GM21447 (cell line): ENCODE measurements around the gene ITPR1.
"Not testable (repeated sequence)": the region's sequence is repeated elsewhere in the genome, so short reads cannot be mapped to it uniquely, and the experiment has no call there.

Experiments used
- ATAC-seq: cut with Tn5 transposase; IDR thresholded peaks from one replicate; pipeline ENCODE4 v1.9.1; 2021; ENCODE audit not compliant: unreplicated experiment

ITPR1 gene

DNA sequence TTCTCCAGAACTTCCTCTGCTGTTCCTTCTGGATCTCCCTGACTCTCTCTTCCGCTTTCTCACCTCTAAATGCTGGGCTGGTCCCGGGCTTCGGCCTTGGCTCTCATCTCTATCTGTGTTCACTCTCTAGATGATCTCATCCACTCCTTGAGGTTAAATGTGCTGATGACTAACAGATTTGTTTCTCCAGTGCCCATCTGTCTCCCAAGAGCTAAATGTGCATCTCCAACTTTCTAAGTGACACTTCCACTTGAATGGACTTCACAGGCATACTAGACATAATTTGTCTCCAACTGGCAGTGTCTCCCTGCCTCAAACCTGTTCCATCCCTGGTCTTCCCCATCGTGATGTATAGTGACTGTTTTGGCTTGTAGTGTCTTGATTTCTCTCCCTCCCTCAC, 95.3 kb downstream of the ITPR1 start:
- ATAC-seq: no peak

DNA sequence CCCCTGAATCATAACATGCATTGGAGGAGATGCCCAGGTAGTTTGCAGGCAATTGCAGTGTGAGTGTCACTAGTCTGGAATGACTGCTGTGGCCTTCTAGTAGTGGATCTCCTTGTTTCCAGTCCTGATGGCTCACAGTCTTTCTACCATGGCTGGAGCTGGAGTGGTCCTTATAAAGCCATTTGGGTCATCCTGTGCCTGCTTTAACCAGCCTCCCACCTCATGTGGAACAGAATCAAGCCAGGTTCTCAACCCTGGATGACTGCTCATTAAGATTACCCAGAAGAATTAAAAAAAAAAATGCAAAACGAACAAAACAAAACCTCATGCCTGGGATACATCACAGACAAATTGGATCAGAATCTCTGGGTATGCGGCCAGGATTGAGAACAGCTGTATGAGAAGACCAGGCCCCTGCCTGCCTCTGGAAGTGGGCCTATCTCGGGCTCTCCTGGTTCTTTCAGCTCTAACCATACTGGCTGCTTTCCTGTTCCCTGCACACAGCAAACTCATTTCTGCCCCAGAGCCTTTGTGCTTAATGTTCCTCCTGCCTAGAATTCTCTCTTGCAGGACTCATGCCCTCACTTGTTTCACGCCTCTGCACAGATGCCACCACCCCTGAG, 96.4 kb downstream of the ITPR1 start:
- ATAC-seq: no peak

DNA sequence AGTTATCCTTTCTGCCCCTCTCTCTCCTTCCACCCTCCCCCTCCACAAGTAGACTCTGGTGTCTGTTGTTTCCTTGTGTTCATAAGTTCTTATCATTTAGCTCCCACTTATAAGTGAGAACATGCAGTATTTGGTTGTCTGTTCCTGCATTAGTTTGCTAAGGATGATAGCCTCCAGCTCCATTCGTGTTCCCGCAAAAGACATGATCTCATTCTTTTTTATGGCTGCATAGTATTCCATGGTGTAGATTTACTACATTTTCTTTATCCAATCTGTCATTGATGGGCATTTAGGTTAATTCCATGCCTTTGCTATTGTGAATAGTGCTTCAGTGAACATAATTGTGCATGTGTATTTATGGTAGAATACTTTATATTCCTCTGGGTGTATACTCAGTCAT, 97.7 kb downstream of the ITPR1 start:
- not testable (repeated sequence) for ATAC-seq

DNA sequence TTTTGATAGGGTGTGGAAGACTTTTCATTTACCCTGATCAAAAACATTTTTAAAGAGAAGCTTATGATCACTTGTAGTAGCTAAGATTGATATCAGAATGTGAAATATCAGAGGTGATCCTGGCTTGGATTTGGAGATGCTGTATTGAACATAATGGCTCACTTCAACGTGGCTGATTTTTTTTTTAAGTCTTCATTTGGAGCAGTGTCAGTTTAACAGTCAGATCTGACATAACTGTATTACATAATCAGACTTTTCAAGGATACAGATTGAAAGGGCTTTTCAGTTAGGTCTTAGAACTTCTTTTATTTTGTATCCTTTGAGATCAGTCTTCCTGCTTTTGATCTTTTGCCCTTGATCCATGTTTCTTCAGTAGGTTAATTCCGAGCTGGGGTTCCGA, 98.5 kb downstream of the ITPR1 start:
- no peak for ATAC-seq

GRCh38 chr3:4593014-4593413, 99.9 kb downstream of the ITPR1 start:
- ATAC-seq: no peak

DNA sequence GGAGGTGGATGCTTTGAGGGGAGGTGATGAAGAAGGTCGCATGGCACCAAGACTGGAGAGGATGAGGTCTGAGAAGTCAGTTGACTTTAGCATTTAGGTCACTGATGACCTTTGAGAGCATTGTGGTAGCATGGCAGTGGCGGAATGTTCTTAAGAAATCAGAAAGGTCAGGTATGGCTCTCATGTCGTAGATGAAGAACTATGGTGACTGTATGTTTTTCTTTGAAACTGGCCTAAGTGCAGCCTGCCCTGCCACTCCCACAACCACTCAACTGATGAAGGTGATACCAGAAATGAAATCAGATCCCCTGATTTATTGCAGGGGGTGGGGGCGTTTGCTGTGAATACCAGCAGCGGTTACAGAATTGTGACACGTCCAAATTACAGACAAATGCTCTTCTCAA, 102.6 kb downstream of the ITPR1 start:
- no peak for ATAC-seq

DNA sequence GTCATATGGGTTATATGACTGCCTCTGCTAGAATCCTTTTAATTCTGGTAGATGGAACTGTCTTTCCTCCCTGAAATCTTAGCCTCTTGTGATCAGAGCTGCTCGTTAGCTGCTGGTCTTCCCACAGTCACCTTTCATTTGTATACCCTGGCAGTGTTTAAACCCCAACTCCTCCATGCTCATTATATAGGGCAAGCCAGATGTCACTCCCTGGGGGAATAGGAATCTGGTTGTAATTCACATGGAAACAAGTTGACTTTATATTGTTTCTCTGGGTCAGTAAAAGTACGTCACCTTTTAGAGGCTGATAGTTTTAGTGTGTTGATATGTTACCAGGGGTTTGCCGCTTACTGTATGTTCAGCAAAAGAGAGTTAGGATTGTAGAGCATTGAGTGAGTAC, 103.5 kb downstream of the ITPR1 start:
- ATAC-seq: no peak

DNA sequence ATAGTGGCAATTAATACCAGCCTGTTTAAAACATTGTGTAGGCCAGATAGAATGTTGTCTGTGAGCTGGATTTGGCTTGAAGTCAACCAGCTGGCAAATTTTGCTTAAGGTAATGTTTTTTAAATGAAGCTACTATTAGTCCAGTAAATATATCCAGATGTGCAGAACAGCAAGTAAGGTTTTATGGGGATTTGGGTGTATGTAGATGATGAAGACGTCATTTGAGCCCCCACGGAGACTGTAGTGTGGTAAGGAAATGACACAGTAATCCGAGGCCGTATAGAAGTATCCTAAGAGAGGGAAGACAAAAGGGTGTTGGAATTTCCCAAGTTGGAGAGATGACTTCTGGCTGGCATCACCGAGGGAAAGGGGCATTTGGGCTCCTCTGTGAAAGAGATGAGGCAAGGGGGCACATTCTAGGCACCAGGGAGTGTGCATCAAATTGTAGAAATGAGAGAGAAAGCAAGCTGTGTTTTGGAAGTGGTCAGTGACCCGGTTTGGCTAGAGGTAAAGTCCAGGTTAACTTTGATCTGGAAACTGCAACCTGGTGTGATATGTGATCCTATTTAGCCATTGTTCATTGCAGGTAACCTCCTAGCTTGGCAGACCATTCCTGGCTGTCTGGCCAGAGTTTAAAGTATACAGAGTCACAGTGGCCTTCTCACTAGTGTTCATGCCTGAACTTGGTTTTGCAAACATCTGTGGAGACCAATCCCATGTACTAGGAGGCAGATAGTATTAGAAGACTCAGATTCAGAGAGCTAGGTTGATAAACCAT, 104.2 kb downstream of the ITPR1 start:
- no peak for ATAC-seq

DNA sequence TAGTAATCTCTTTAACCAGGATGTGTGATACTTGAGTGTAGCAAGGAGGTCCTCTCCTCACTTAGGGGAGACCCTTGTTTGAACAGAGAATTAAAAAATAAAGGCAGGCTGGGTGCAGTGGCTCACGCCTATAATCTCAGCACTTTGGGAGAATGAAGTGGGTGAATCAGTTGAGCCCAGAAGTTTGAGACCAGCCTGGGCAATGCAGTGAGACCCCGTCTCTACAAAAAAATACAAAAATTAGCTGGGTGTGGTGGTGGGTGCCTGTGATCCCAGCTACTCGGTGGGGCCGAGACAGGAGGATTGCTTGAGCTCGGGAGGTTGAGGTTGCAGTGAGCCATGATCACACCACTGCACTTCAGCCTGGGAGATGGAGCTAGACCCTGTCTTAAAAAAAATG, 105.1 kb downstream of the ITPR1 start:
- not testable (repeated sequence) for ATAC-seq

DNA sequence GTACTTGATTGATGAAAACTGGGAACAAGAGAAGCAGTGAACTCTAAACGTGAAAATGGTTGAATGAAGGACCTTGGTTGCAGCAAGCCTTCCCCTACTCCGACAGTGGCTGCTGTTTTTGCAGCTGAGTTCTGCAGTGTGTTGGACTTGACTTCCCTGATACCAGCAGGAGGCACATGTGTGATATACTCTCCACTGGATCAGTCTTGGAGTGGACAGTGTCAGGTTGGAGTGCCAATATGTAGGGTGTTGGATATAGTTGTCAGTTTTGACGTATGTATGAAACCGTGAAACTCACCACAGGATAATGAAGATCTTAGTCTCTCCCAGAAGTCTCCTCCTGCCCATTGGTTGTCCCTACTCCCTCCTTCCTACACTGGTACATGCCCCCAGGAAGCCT, 106.5 kb downstream of the ITPR1 start:
- ATAC-seq: no peak

GRCh38 chr3:4600493-4600892, 107.3 kb downstream of the ITPR1 start:
- ATAC-seq: no peak

GRCh38 chr3:4601892-4602291, 108.7 kb downstream of the ITPR1 start:
- no peak for ATAC-seq

GRCh38 chr3:4604693-4605092, 111.5 kb downstream of the ITPR1 start:
- ATAC-seq: no peak

DNA sequence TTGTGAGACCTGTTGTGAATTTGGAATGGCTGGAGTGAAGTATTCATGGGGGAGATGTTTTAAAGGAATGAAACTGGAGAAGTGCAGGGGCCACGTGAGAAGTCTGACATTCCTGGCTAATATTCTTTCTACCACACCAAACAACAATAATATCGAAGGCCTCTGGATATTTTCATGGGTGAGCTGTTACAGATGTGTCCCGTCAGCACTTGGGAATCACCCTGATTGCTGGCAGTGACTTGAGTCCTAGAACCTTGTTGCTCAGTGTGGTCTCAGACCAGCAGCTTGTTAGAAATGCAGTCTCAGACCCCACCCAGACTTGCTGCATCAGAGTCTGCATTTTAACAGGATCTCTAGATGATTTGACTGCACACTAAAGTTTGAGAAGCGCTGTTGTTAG, 113.8 kb downstream of the ITPR1 start:
- no peak for ATAC-seq

- ATAC-seq: no peak
Observed at GRCh38 chr3:4613366-4613765, 120.2 kb downstream of the ITPR1 start.

DNA sequence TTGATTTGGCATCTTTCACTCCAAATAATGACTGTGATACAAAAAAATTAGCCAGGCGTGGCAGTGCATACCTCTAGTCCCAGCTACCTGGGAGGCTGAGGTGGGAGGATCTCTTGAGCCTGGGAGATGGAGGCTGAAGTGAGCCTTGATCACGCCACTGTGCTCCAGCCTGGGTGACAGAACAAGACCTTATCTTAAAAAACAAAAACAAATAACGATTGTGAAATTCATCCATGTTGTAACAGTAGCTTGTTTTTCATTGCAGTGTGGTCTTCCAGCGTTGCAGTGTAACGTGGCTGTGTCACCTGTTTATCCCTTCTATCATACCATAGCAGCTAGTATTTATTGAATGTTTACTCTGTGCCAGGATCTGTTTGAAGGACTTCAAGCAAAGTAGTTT, 120.9 kb downstream of the ITPR1 start:
- no peak for ATAC-seq

DNA sequence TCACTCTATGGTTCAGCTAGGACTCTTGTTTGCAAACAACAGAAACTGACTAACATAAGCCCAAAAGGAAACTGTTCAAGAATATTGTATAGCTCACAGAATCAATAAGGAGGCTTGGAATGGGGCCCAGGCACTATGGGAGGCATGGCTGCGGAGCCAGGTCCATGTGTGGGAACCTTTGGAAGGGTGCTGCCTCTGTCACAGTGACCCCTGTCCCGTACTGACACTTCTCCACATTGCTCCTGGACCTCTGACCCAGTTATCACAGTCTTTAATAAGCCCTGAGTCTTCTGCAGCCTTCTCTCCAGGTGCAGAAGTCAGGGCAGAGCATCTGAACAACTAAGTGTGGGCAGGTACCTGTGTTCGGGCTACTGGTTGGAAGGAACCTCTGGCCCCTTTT, 121.8 kb downstream of the ITPR1 start:
- no peak for ATAC-seq

DNA sequence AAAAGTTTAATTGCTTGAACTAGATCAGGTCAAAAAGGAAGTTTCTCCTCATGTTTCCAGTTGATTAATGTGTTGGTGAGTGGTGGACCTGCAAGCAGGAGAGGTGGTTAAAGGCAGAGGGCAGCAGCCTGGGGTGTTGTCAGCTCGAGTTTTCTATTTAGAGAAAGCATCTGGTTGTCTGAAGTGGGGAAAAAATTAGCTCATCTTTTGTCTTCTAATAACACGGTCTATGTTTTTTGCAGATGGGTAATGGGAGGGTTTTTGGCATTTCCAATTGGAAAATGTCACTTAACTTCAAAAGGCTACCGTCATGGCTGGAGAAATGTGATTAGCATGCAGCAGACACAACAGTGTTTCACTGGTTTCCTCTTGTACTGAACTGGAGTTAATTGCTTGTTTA, 122.6 kb downstream of the ITPR1 start:
- no peak for ATAC-seq

- ATAC-seq: no peak
Observed at GRCh38 chr3:4623421-4623999, 130.4 kb downstream of the ITPR1 start.

GRCh38 chr3:4627651-4628375, 134.7 kb downstream of the ITPR1 start:
- no peak for ATAC-seq

DNA sequence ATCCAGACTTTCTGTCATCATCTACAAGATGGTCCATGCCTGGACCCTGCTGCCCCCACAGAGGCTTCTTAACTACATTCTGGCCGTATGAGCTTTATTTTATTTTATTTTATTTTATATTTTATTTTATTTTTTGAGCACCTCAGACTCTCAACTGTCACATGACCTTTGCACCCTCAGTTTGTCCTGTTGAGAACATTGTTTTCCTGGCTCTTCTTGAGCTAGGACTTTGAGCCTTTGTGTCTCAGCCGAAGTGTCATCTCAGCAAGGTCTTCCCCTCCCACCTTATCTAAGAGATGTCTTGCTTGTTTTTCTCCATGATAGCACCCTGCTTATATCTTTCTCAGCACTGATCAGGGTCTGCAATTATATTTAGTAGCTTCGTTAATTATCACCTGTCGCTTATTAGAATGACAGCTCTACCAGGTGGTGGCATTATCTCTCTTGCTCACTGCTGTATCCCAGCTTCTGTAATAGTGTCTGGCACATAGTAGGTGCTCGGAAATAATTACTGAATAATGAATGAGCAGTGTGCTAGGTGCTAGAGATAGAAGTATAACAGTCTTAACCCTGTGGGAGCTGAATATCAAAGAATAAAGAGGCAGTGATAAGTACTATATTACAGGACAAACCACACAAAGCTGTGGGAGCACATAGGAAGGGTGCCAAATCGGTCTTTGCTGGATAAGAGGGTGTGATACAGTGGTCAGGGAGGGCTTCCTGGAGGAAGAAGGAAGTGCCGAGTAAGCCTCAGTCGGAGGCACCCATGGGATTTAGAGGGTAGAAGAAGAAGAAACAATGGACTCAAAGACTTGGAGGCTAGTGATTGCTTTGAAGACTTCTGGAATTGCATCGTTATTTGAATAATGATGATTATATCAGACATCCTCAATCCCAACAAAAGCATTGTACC, 136.2 kb downstream of the ITPR1 start:
- ATAC-seq: no peak
